Smooth muscle cell (in vitro differentiated cells): ENCODE results near the gene ASCC1. TPM values are rescaled to one million over a fixed set of nuclear protein-coding genes. Genes with fewer than 3 reads are reported as not detected.

Experiments used
- DNase-seq: peaks from one replicate; lab custom pipeline; 2025; ENCODE audit not compliant: unreplicated experiment; lab: John Stamatoyannopoulos, UW
- H2AFZ ChIP-seq: fragments of 200-600 bp; sonication (generic); 2 replicates; pipeline ENCODE4 v1.6.0; 2016; ENCODE audit warnings: antibody characterized with exemption, low read depth, mild to moderate bottlenecking
- H3F3A ChIP-seq: fragments of 200-600 bp; sonication (generic); 2 replicates; pipeline ENCODE4 v1.6.0; 2017; ENCODE audit warnings: antibody characterized with exemption, low read depth
- H3K27ac ChIP-seq: fragments of 200-600 bp; sonication (generic); 2 replicates; pipeline ENCODE4 v1.5.1; 2016; ENCODE audit warnings: low read depth, mild to moderate bottlenecking
- H3K27me3 ChIP-seq: fragments of 200-600 bp; sonication (generic); 2 replicates; pipeline ENCODE4 v1.6.1; 2016; ENCODE audit warnings: low read depth, mild to moderate bottlenecking
- H3K36me3 ChIP-seq: fragments of 200-600 bp; sonication (generic); 2 replicates; pipeline ENCODE4 v1.5.1; 2016; ENCODE audit warnings: low read depth
- H3K4me1 ChIP-seq: fragments of 200-600 bp; sonication (generic); 2 replicates; pipeline ENCODE4 v1.5.1; 2016; ENCODE audit warnings: low read depth
- H3K4me2 ChIP-seq: fragments of 200-600 bp; sonication (generic); 2 replicates; pipeline ENCODE4 v1.6.0; 2016; ENCODE audit warnings: mild to moderate bottlenecking
- H3K4me3 ChIP-seq: fragments of 200-600 bp; sonication (generic); 2 replicates; pipeline ENCODE4 v1.5.1; 2016; ENCODE audit warnings: mild to moderate bottlenecking
- H3K79me2 ChIP-seq: fragments of 200-600 bp; sonication (generic); 2 replicates; pipeline ENCODE4 v1.6.0; 2016; ENCODE audit warnings: low read depth, mild to moderate bottlenecking
- H3K9ac ChIP-seq: fragments of 200-600 bp; sonication (generic); 2 replicates; pipeline ENCODE4 v1.6.0; 2016; ENCODE audit warnings: low read depth
- H3K9me3 ChIP-seq: fragments of 200-600 bp; sonication (generic); replicated peaks from 2 replicates; pipeline ENCODE4 v1.5.1; 2016; ENCODE audit warnings: low read depth
- H4K20me1 ChIP-seq: fragments of 200-600 bp; sonication (generic); 2 replicates; pipeline ENCODE4 v1.6.0; 2016; ENCODE audit warnings: low read depth
- WGBS: methylation state at CpG from one replicate; pipeline ENCODE4 v1.1.7; 2016; ENCODE audit warnings: low lambda C conversion rate; 5-methylcytosine and 5-hydroxymethylcytosine counted together
- polyA plus RNA-seq: library from polyadenylated mRNA; unstranded; fragments of >200 nt; fragmentation: Nextera tagmentation; extraction: Ambion mirVana; gene quantifications from 2 replicates; pipeline ENCODE4 v1.2.1, GENCODE V29; 2016
- total RNA-seq: library from RNA; depleted of rRNA; stranded (reverse); fragments of >200 nt; gene quantifications from 2 replicates; pipeline ENCODE4 v1.2.3, GENCODE V29; 2014
- TF ChIP-seq, protein P1 (sequence below): fragments of 200-600 bp; sonication (generic); IDR thresholded peaks from 2 replicates; pipeline ENCODE4 v1.5.1; 2017; ENCODE audit warnings: borderline replicate concordance, mild to moderate bottlenecking, antibody characterized with exemption; ENCODE audit not compliant: insufficient read depth, poor library complexity, severe bottlenecking

Gene ASCC1
- total and polyA plus RNA-seq, 2 experiments from 2014 or later: 24.0 to 28.1 TPM

DNA sequence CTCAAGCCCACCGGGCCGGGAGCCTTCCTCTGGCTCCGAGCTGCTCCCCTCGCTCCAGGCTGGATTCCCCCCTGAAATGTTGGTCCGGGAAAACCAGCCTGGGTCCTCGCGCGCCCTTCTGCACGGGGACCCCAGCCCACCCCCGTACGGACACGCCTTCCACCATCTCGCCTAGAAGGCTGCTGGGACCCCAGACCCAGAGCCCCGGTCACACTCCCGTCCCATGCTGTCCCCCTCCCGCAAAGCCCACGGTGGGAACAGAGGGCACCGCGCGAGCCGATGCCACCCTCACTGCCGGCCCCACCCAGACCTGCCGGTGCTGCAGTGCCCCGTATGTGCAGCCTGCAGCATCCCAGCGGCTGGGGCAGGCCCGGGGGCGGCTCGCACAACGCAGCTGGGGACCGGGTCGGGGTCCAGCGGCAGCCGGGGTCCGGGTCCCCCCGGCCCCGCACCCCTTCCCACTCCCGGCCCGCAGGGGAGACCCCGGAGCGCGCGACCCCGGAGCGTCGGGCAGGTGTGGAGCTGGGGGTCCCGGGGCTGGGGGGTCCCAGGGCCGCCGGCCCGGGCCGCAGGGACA is 128.6 kb downstream of the ASCC1 start:
- Histone ChIP-seq H3K9me3 (no peaks in the 10 kb centered on the region), H4K20me1 (no peaks in the 10 kb centered on the region), H3K27me3 (peaks cover 67% of the 10 kb centered on the region), H3K79me2 (no peaks in the 10 kb centered on the region), H3K4me3 (peak overlapping the region; percentile 43), H3K36me3 (no peaks in the 10 kb centered on the region), H3K4me1 (peaks cover 23% of the 10 kb centered on the region), H2AFZ (no peak overlapping the region), H3K4me2 (peak overlapping the region; percentile 84), H3K27ac (no peak overlapping the region), H3K9ac (no peak overlapping the region), H3F3A (no peaks in the 10 kb centered on the region)
- TF ChIP-seq, protein P1, sequence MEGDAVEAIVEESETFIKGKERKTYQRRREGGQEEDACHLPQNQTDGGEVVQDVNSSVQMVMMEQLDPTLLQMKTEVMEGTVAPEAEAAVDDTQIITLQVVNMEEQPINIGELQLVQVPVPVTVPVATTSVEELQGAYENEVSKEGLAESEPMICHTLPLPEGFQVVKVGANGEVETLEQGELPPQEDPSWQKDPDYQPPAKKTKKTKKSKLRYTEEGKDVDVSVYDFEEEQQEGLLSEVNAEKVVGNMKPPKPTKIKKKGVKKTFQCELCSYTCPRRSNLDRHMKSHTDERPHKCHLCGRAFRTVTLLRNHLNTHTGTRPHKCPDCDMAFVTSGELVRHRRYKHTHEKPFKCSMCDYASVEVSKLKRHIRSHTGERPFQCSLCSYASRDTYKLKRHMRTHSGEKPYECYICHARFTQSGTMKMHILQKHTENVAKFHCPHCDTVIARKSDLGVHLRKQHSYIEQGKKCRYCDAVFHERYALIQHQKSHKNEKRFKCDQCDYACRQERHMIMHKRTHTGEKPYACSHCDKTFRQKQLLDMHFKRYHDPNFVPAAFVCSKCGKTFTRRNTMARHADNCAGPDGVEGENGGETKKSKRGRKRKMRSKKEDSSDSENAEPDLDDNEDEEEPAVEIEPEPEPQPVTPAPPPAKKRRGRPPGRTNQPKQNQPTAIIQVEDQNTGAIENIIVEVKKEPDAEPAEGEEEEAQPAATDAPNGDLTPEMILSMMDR: no peak
- WGBS: 12% methylated on average over 25 of the region's 50 CpGs
- no peak for DNase-seq

DNA sequence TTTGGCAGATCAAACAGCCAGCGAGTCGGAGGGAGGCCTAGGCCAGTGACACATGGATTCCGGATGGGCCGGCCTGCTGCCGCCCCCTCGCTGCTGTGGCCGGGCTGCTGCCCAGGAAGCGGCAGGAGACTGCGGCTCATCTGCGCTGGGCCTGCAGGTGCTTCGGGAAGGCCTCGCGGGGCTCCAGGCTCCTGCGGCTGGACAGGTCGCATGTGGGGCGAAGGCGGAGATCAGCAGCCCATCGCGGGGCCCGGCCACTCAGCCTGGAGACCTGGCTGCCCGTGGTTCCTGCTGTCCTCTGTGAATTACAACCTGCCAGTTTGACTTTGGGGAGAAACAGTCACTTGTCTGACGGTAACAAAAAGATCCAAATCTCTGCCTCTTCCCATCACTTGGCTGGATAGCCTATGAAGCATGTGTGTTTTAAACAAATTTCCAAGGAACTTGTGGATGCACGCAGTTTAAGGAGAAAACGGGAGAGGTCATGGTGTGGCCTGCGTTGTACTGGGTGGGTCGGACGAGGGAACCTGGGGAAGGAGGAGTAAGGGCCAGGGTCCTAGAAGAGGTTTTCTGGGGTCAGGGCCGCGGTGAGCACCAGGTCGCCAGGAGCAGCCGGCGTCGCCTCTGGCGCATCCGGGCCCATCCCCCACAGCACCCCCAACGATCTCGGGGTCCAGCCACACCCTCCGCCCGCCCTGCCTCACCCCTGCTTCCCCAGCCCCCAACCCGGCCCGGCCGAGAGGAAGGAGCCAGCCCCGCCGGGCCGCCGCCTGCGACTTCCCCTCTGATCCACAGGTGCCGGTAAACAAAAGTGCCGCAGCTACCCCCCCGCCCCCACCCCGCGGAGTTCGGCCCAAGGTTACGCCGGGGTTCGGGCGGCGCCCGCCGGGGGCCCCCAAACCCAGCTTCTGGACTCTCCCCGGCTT is 129.3 kb downstream of the ASCC1 start:
- no peak overlapping the region for H2AFZ ChIP-seq
- no peaks in the 10 kb centered on the region for H3F3A ChIP-seq
- peak overlapping the region; percentile 43 for H3K4me3 ChIP-seq
- peak overlapping the region; percentile 84 for H3K4me2 ChIP-seq
- no peaks in the 10 kb centered on the region for H4K20me1 ChIP-seq
- no peak overlapping the region for H3K9ac ChIP-seq
- no peaks in the 10 kb centered on the region for H3K79me2 ChIP-seq
- no peak for DNase-seq
- peaks cover 23% of the 10 kb centered on the region for H3K4me1 ChIP-seq
- peaks cover 67% of the 10 kb centered on the region for H3K27me3 ChIP-seq
- H3K9me3 ChIP-seq: no peaks in the 10 kb centered on the region
- 27% methylated on average over 33 of the region's 61 CpGs for WGBS
- no peaks in the 10 kb centered on the region for H3K36me3 ChIP-seq
- H3K27ac ChIP-seq: no peak overlapping the region
- TF ChIP-seq, protein P1: no peak

DNA sequence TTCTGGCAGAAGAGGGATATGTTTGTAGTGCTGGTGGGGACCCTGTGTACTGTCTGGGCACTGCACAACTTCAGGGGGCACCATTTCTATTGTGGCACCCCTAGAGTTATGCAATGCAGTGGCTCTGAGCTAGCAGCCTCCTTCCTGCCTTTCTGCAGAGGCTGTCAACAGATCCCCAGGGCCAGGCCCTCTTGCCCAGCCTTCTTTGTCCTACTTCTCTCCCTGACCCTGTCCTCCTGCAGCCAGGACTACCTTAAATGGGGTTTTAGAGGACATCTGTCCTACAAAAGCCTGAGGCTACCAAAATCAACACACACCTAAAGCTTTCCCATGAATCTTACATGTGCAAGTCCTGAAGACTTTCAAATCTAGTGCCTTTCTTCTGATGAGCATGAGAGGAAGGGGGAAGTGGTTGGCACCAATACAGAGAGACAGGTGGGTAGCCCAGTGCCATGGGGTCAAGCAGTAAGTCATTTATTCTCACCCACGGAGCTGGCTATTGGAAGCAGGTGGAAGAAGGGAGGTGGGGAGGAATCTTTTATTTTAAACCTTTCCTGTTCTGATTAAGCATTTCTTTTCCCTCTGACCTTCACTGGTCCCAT is 130.1 kb downstream of the ASCC1 start:
- H3K4me1 ChIP-seq: peaks cover 23% of the 10 kb centered on the region
- peaks cover 67% of the 10 kb centered on the region for H3K27me3 ChIP-seq
- no peaks in the 10 kb centered on the region for H3F3A ChIP-seq
- no peaks in the 10 kb centered on the region for H4K20me1 ChIP-seq
- no peak for DNase-seq
- H2AFZ ChIP-seq: no peak overlapping the region
- H3K4me3 ChIP-seq: no peak overlapping the region
- no peaks in the 10 kb centered on the region for H3K79me2 ChIP-seq
- H3K4me2 ChIP-seq: no peak overlapping the region
- no peak overlapping the region for H3K27ac ChIP-seq
- TF ChIP-seq, protein P1: no peak
- no peaks in the 10 kb centered on the region for H3K36me3 ChIP-seq
- 67% methylated on average over 1 of the region's 1 CpG for WGBS
- no peaks in the 10 kb centered on the region for H3K9me3 ChIP-seq
- H3K9ac ChIP-seq: no peak overlapping the region
